SK-N-SH treated with all-trans-retinoic acid at 6 μM for 48 hours (cell line): ENCODE results near the gene KLF12.

Experiments
- ATAC-seq: fragments of 200-7000 bp; cut with Tn5 transposase; 3 replicates; pipeline ENCODE4 v1.9.1; 2020; ENCODE audit warnings: mild to moderate bottlenecking, moderate library complexity
- ARNTL ChIP-seq: fragments of 450-650 bp; formaldehyde crosslinking; IDR thresholded peaks from 2 replicates; pipeline ENCODE4 v1.5.0; 2020; ENCODE audit warnings: low read depth, mild to moderate bottlenecking, moderate library complexity, borderline replicate concordance
- BACH2 ChIP-seq: fragments of 250-450 bp; sonication (Bioruptor Pico); IDR thresholded peaks from 2 replicates; pipeline ENCODE4 v1.9.0; 2021; ENCODE audit warnings: mild to moderate bottlenecking, borderline replicate concordance
- CSDC2 ChIP-seq: fragments of 250-450 bp; sonication (Bioruptor Pico); IDR thresholded peaks from 2 replicates; pipeline ENCODE4 v1.5.0; 2020; ENCODE audit warnings: mild to moderate bottlenecking, moderate library complexity
- CSRNP3 ChIP-seq: fragments of 250-450 bp; sonication (Bioruptor Pico); IDR thresholded peaks from 2 replicates; pipeline ENCODE4 v1.5.1; 2021; ENCODE audit warnings: mild to moderate bottlenecking, moderate library complexity
- ESRRG ChIP-seq: fragments of 250-450 bp; sonication (Bioruptor Pico); IDR thresholded peaks from 2 replicates; pipeline ENCODE4 v1.6.1; 2021; ENCODE audit warnings: mild to moderate bottlenecking
- GLIS3 ChIP-seq: fragments of 250-450 bp; sonication (Bioruptor Pico); IDR thresholded peaks from 2 replicates; pipeline ENCODE4 v1.5.0; 2020; ENCODE audit warnings: mild to moderate bottlenecking, moderate library complexity
- ISL1 ChIP-seq: fragments of 250-450 bp; sonication (Bioruptor Pico); IDR thresholded peaks from 2 replicates; pipeline ENCODE4 v2.1.2; 2022; ENCODE audit warnings: mild to moderate bottlenecking, moderate library complexity
- OSR1 ChIP-seq: fragments of 250-450 bp; sonication (Bioruptor Pico); IDR thresholded peaks from 2 replicates; pipeline ENCODE4 v1.8.0; 2022; ENCODE audit warnings: moderate library complexity, mild to moderate bottlenecking, inconsistent platforms
- PPARA ChIP-seq: fragments of 250-450 bp; sonication (Bioruptor Pico); IDR thresholded peaks from 2 replicates; pipeline ENCODE4 v1.5.0; 2020; ENCODE audit warnings: mild to moderate bottlenecking, borderline replicate concordance
- RARB ChIP-seq: fragments of 250-450 bp; sonication (Bioruptor Pico); IDR thresholded peaks from 2 replicates; pipeline ENCODE4 v1.8.0; 2021; ENCODE audit warnings: mild to moderate bottlenecking, moderate library complexity
- SNAI2 ChIP-seq: fragments of 250-450 bp; sonication (Bioruptor Pico); IDR thresholded peaks from 2 replicates; pipeline ENCODE4 v1.5.0; 2020; ENCODE audit warnings: mild to moderate bottlenecking, moderate library complexity
- TCF4 ChIP-seq: fragments of 250-450 bp; sonication (Bioruptor Pico); IDR thresholded peaks from 2 replicates; pipeline ENCODE4 v1.8.0; 2021; ENCODE audit warnings: mild to moderate bottlenecking, moderate library complexity, borderline replicate concordance
- TOX ChIP-seq: fragments of 250-450 bp; sonication (Bioruptor Pico); IDR thresholded peaks from 2 replicates; pipeline ENCODE4 v1.8.0; 2021; ENCODE audit warnings: mild to moderate bottlenecking, moderate library complexity, borderline replicate concordance
- ZC3H10 ChIP-seq: fragments of 250-450 bp; sonication (Bioruptor Pico); IDR thresholded peaks from 2 replicates; pipeline ENCODE4 v1.5.1; 2021; ENCODE audit warnings: mild to moderate bottlenecking, moderate library complexity
- ZFP30 ChIP-seq: fragments of 450-650 bp; formaldehyde crosslinking; IDR thresholded peaks from 2 replicates; pipeline ENCODE4 v1.5.0; 2022; ENCODE audit warnings: mild to moderate bottlenecking, moderate library complexity
- ZNF565 ChIP-seq: fragments of 450-650 bp; formaldehyde crosslinking; conservative IDR thresholded peaks from 2 replicates; pipeline ENCODE4 v1.5.0; 2020; ENCODE audit warnings: low read depth, mild to moderate bottlenecking, moderate library complexity
- ZNF70 ChIP-seq: fragments of 450-650 bp; formaldehyde crosslinking; IDR thresholded peaks from 2 replicates; pipeline ENCODE4 v1.5.0; 2020; ENCODE audit warnings: mild to moderate bottlenecking, moderate library complexity
- ZNF8 ChIP-seq: fragments of 450-650 bp; formaldehyde crosslinking; IDR thresholded peaks from 2 replicates; pipeline ENCODE4 v1.5.0; 2020; ENCODE audit warnings: mild to moderate bottlenecking, moderate library complexity
- TF ChIP-seq, protein P1 (sequence below): fragments of 250-450 bp; sonication (Bioruptor Pico); IDR thresholded peaks from 2 replicates; pipeline ENCODE4 v1.8.0; 2020; ENCODE audit warnings: mild to moderate bottlenecking, moderate library complexity, borderline replicate concordance
- TF ChIP-seq, protein P2 (sequence below): fragments of 250-450 bp; sonication (Bioruptor Pico); IDR thresholded peaks from 2 replicates; pipeline ENCODE4 v1.5.1; 2020; ENCODE audit warnings: low read depth, mild to moderate bottlenecking, moderate library complexity
- TF ChIP-seq, protein P3 (sequence below): fragments of 250-450 bp; sonication (Bioruptor Pico); IDR thresholded peaks from 2 replicates; pipeline ENCODE4 v1.8.0; 2021; ENCODE audit warnings: low read depth, mild to moderate bottlenecking, moderate library complexity, borderline replicate concordance
- TF ChIP-seq, protein P4 (sequence below): fragments of 250-450 bp; sonication (Bioruptor Pico); IDR thresholded peaks from 2 replicates; pipeline ENCODE4 v1.5.0; 2020; ENCODE audit warnings: mild to moderate bottlenecking, moderate library complexity

Gene KLF12

GRCh38 chr13:74135326-74136083 is 1.3 kb upstream of the KLF12 start:
- TF ChIP-seq PPARA, result no peak
- TF ChIP-seq ISL1 (CRISPR knock-in tag), result no peak
- no peak for TF ChIP-seq TOX (CRISPR knock-in tag)
- TF ChIP-seq, protein P1, sequence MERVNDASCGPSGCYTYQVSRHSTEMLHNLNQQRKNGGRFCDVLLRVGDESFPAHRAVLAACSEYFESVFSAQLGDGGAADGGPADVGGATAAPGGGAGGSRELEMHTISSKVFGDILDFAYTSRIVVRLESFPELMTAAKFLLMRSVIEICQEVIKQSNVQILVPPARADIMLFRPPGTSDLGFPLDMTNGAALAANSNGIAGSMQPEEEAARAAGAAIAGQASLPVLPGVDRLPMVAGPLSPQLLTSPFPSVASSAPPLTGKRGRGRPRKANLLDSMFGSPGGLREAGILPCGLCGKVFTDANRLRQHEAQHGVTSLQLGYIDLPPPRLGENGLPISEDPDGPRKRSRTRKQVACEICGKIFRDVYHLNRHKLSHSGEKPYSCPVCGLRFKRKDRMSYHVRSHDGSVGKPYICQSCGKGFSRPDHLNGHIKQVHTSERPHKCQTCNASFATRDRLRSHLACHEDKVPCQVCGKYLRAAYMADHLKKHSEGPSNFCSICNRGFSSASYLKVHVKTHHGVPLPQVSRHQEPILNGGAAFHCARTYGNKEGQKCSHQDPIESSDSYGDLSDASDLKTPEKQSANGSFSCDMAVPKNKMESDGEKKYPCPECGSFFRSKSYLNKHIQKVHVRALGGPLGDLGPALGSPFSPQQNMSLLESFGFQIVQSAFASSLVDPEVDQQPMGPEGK (CRISPR knock-in tag), result no peak; the same call in 1 of the 2 replicates
- no peak for TF ChIP-seq CSRNP3 (CRISPR knock-in tag)
- TF ChIP-seq GLIS3 (CRISPR knock-in tag), result no peak
- TF ChIP-seq ZNF70 (CRISPR knock-in tag), result no peak
- TF ChIP-seq ARNTL, result no peak
- TF ChIP-seq, protein P2, sequence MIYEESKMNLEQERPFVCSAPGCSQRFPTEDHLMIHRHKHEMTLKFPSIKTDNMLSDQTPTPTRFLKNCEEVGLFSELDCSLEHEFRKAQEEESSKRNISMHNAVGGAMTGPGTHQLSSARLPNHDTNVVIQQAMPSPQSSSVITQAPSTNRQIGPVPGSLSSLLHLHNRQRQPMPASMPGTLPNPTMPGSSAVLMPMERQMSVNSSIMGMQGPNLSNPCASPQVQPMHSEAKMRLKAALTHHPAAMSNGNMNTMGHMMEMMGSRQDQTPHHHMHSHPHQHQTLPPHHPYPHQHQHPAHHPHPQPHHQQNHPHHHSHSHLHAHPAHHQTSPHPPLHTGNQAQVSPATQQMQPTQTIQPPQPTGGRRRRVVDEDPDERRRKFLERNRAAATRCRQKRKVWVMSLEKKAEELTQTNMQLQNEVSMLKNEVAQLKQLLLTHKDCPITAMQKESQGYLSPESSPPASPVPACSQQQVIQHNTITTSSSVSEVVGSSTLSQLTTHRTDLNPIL (CRISPR knock-in tag), result no peak
- TF ChIP-seq ESRRG (CRISPR knock-in tag), result no peak
- TF ChIP-seq, protein P3, sequence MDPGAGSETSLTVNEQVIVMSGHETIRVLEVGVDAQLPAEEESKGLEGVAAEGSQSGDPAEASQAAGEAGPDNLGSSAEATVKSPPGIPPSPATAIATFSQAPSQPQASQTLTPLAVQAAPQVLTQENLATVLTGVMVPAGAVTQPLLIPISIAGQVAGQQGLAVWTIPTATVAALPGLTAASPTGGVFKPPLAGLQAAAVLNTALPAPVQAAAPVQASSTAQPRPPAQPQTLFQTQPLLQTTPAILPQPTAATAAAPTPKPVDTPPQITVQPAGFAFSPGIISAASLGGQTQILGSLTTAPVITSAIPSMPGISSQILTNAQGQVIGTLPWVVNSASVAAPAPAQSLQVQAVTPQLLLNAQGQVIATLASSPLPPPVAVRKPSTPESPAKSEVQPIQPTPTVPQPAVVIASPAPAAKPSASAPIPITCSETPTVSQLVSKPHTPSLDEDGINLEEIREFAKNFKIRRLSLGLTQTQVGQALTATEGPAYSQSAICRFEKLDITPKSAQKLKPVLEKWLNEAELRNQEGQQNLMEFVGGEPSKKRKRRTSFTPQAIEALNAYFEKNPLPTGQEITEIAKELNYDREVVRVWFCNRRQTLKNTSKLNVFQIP (CRISPR knock-in tag), result no peak
- TF ChIP-seq BACH2 (CRISPR knock-in tag), result no peak
- TF ChIP-seq ZNF8 (CRISPR knock-in tag), result no peak
- TF ChIP-seq, protein P4, sequence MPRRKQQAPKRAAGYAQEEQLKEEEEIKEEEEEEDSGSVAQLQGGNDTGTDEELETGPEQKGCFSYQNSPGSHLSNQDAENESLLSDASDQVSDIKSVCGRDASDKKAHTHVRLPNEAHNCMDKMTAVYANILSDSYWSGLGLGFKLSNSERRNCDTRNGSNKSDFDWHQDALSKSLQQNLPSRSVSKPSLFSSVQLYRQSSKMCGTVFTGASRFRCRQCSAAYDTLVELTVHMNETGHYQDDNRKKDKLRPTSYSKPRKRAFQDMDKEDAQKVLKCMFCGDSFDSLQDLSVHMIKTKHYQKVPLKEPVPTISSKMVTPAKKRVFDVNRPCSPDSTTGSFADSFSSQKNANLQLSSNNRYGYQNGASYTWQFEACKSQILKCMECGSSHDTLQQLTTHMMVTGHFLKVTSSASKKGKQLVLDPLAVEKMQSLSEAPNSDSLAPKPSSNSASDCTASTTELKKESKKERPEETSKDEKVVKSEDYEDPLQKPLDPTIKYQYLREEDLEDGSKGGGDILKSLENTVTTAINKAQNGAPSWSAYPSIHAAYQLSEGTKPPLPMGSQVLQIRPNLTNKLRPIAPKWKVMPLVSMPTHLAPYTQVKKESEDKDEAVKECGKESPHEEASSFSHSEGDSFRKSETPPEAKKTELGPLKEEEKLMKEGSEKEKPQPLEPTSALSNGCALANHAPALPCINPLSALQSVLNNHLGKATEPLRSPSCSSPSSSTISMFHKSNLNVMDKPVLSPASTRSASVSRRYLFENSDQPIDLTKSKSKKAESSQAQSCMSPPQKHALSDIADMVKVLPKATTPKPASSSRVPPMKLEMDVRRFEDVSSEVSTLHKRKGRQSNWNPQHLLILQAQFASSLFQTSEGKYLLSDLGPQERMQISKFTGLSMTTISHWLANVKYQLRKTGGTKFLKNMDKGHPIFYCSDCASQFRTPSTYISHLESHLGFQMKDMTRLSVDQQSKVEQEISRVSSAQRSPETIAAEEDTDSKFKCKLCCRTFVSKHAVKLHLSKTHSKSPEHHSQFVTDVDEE (CRISPR knock-in tag), result no peak
- no peak for TF ChIP-seq ZC3H10
- TF ChIP-seq ZFP30, result no peak
- TF ChIP-seq TCF4 (CRISPR knock-in tag), result no peak
- TF ChIP-seq SNAI2 (CRISPR knock-in tag), result no peak
- TF ChIP-seq, all 23 proteins: peak for 0
- ATAC-seq, result peak; percentile 48

GRCh38 chr13:74134777-74135325 is 647 bp upstream of the KLF12 start:
- ATAC-seq, result peak; percentile 51
- TF ChIP-seq SNAI2 (CRISPR knock-in tag) (no peak), OSR1 (CRISPR knock-in tag) (no peak), CSDC2 (CRISPR knock-in tag) (no peak), GLIS3 (CRISPR knock-in tag) (no peak), ZC3H10 (no peak), ZNF565 (CRISPR knock-in tag) (no peak), TCF4 (CRISPR knock-in tag) (no peak), ISL1 (CRISPR knock-in tag) (no peak), CSRNP3 (CRISPR knock-in tag) (no peak), BACH2 (CRISPR knock-in tag) (no peak), RARB (CRISPR knock-in tag) (no peak), ZNF8 (CRISPR knock-in tag) (no peak), ESRRG (CRISPR knock-in tag) (no peak)
- TF ChIP-seq, protein P3 (CRISPR knock-in tag), result no peak
- TF ChIP-seq, protein P4 (CRISPR knock-in tag), result no peak
